Measurements from ENCODE around the gene GRK5. TPM values are rescaled to one million over a fixed set of nuclear protein-coding genes. Genes with fewer than 3 reads are reported as not detected.

Gene GRK5
- 52.8 TPM for total RNA-seq
- long read RNA-seq, transcript GRK5-202 (16 exons, 2,654 nt): major isoform, 35 of 59 reads
- long read RNA-seq, partial matches to known transcripts: 19 of 59 reads
- long read RNA-seq, other reads (novel, unspliced or antisense): 5 of 59 reads

GRCh38 chr10:119207366-119207666 is at the start of gene GRK5:
Gene GRK5 (plus strand): TSS chr10:119207571. CDS start chr10:119207918, 347 bp downstream.
- Histone ChIP-seq H3K36me3 (no peaks in the 10 kb centered on the region), H3K9me3 (replicated peaks) (no peaks in the 10 kb centered on the region), H3K27me3 (ENCODE audit: low read depth) (no peaks in the 10 kb centered on the region), H3K27ac (replicated peaks) (peak within 1 kb of the TSS; percentile 97), H3K4me3 (peak within 1 kb of the TSS; percentile 97), H3K4me1 (peaks cover 63% of the 10 kb centered on the region)
- intact Hi-C loops (cut with micrococcal nuclease): no loop called here
- no peak for TF ChIP-seq CTCF (IDR thresholded peaks at IDR 0.05; ENCODE audit: borderline replicate concordance)
- peak; percentile 95 for DNase-seq

- intact Hi-C loops (cut with micrococcal nuclease): no loop called here
- no peak for DNase-seq
- H3K27ac ChIP-seq (replicated peaks): no peak overlapping the region
- peaks cover 72% of the 10 kb centered on the region for H3K36me3 ChIP-seq
- H3K4me3 ChIP-seq: no peak overlapping the region
- peaks cover 17% of the 10 kb centered on the region for H3K4me1 ChIP-seq
- TF ChIP-seq CTCF (IDR thresholded peaks at IDR 0.05; ENCODE audit: borderline replicate concordance): no peak
- no peaks in the 10 kb centered on the region for H3K27me3 ChIP-seq (ENCODE audit: low read depth)
- H3K9me3 ChIP-seq (replicated peaks): no peaks in the 10 kb centered on the region
Measured at GRCh38 chr10:119159332-119159731, 48.0 kb upstream of the GRK5 start.

GRCh38 chr10:119161680-119162451 is 45.5 kb upstream of the GRK5 start:
- peaks cover 47% of the 10 kb centered on the region for H3K36me3 ChIP-seq
- no peak overlapping the region for H3K4me3 ChIP-seq
- peaks cover 39% of the 10 kb centered on the region for H3K4me1 ChIP-seq
- peak overlapping the region; percentile 17 for H3K27ac ChIP-seq (replicated peaks)
- peak; percentile 16 for TF ChIP-seq CTCF (IDR thresholded peaks at IDR 0.05; ENCODE audit: borderline replicate concordance)
- no peak for DNase-seq
- no peaks in the 10 kb centered on the region for H3K9me3 ChIP-seq (replicated peaks)
- intact Hi-C loops (cut with micrococcal nuclease): no loop called here
- no peaks in the 10 kb centered on the region for H3K27me3 ChIP-seq (ENCODE audit: low read depth)

GRCh38 chr10:119162452-119163092 is 44.8 kb upstream of the GRK5 start:
- Histone ChIP-seq H3K4me1 (peaks cover 39% of the 10 kb centered on the region), H3K27me3 (ENCODE audit: low read depth) (no peaks in the 10 kb centered on the region), H3K27ac (replicated peaks) (no peak overlapping the region), H3K36me3 (peaks cover 42% of the 10 kb centered on the region), H3K4me3 (no peak overlapping the region), H3K9me3 (replicated peaks) (no peaks in the 10 kb centered on the region)
- DNase-seq: no peak
- intact Hi-C loops (cut with micrococcal nuclease): no loop called here
- no peak for TF ChIP-seq CTCF (IDR thresholded peaks at IDR 0.05; ENCODE audit: borderline replicate concordance)

GRCh38 chr10:119165171-119166117 is 41.9 kb upstream of the GRK5 start, which contains the start of gene SFXN4:
Gene SFXN4 (minus strand): TSS chr10:119165714. CDS start chr10:119165647, 67 bp downstream.
- peak; percentile 17 for TF ChIP-seq CTCF (IDR thresholded peaks at IDR 0.05; ENCODE audit: borderline replicate concordance)
- Histone ChIP-seq H3K36me3 (peaks cover 43% of the 10 kb centered on the region), H3K27me3 (ENCODE audit: low read depth) (no peaks in the 10 kb centered on the region), H3K27ac (replicated peaks) (peak within 1 kb of the TSS; percentile 90), H3K4me3 (peak within 1 kb of the TSS; percentile 72), H3K4me1 (peaks cover 39% of the 10 kb centered on the region), H3K9me3 (replicated peaks) (no peaks in the 10 kb centered on the region)
- intact Hi-C loops (cut with micrococcal nuclease): no loop called here
- DNase-seq: peak; percentile 86

Measured in left ventricle myocardium inferior (tissue), 1 donor.